HG03025 (cell line): Measurements from ENCODE around the gene MAP4K1.

ENCODE experiments used
- ATAC-seq: cut with Tn5 transposase; IDR thresholded peaks from one replicate; pipeline ENCODE4 v1.9.1; 2021; ENCODE audit warnings: mild to moderate bottlenecking, moderate library complexity; ENCODE audit not compliant: unreplicated experiment, low FRiP score

Gene MAP4K1

GRCh38 chr19:38617764-38618589 is at the start of gene MAP4K1:
MAP4K1 (minus strand) TSS chr19:38617953; CDS start chr19:38617895, 58 bp downstream.
- ATAC-seq = peak; percentile 40

- ATAC-seq = no peak
Measured at GRCh38 chr19:38666663-38667511, 49.1 kb upstream of the MAP4K1 start.

- ATAC-seq = no peak
Measured at GRCh38 chr19:38665950-38666662, 48.4 kb upstream of the MAP4K1 start.

GRCh38 chr19:38665219-38665931 is 47.6 kb upstream of the MAP4K1 start:
- ATAC-seq = no peak

GRCh38 chr19:38664503-38665211 is 46.9 kb upstream of the MAP4K1 start:
- no peak for ATAC-seq

GRCh38 chr19:38663957-38664502 is 46.3 kb upstream of the MAP4K1 start:
- ATAC-seq = no peak

GRCh38 chr19:38663156-38663651 is 45.5 kb upstream of the MAP4K1 start:
- no peak for ATAC-seq

- no peak for ATAC-seq
Measured at GRCh38 chr19:38662537-38663155, 44.9 kb upstream of the MAP4K1 start.

- ATAC-seq = no peak
Measured at GRCh38 chr19:38661996-38662395, 44.2 kb upstream of the MAP4K1 start.

GRCh38 chr19:38661136-38661535 is 43.4 kb upstream of the MAP4K1 start:
- ATAC-seq = no peak

- no peak for ATAC-seq
Measured at GRCh38 chr19:38660724-38661123, 43.0 kb upstream of the MAP4K1 start.

- no peak for ATAC-seq
Measured at GRCh38 chr19:38658462-38659306, 40.9 kb upstream of the MAP4K1 start.

- ATAC-seq = no peak
Measured at GRCh38 chr19:38657633-38658222, 40.0 kb upstream of the MAP4K1 start.

GRCh38 chr19:38656171-38656981 is 38.6 kb upstream of the MAP4K1 start:
- no peak for ATAC-seq

GRCh38 chr19:38655148-38655824 is 37.5 kb upstream of the MAP4K1 start:
- ATAC-seq = no peak

- ATAC-seq = no peak
Measured at GRCh38 chr19:38654628-38655055, 36.9 kb upstream of the MAP4K1 start.
